ENCODE data around the gene PITRM1. TPM values are rescaled to one million over a fixed set of nuclear protein-coding genes. Genes with fewer than 3 reads are reported as not detected.

PITRM1 gene
- polyA plus RNA-seq, 3 donors: 70.1 to 75.4 (median 74.5) TPM

Other genes starting within 250 kb of the PITRM1 start
- 10 to 100 TPM; 26.4 to 39.5 (median 32.8) TPM for gene PFKP, start 105.2 kb downstream of the PITRM1 start, polyA plus RNA-seq (ENCODE audit: insufficient read length in 3 of 3)

Data from renal pelvis (tissue), 3 donors.